ENCODE results near the gene MGAT5B. TPM values are rescaled to one million over a fixed set of nuclear protein-coding genes. Genes with fewer than 3 reads are reported as not detected.

Gene MGAT5B
- total and polyA plus RNA-seq, 2 experiments from 2014 or later: 1.6 to 10.0 TPM

- Mint-ChIP-seq H3K4me1 (peaks cover 7% of the 10 kb centered on the region), H3K27ac (no peak overlapping the region), H3K9me3 (no peaks in the 10 kb centered on the region), H3K36me3 (ENCODE audit: low read depth) (0 out of 3 replicates have a peak, but pooled peaks cover 3% of the 10 kb centered on the region), H3K4me3 (no peak overlapping the region), H3K27me3 (ENCODE audit: insufficient read depth, low read depth, poor library complexity) (peaks cover 8% of the 10 kb centered on the region)
- ATAC-seq: no peak
- no peak overlapping the region for H3K4me3 ChIP-seq
- 0 out of 2 replicates have a peak, but pooled peaks cover under 1% of the 10 kb centered on the region for H3K4me1 ChIP-seq (ENCODE audit: insufficient read depth)
- no peak for DNase-seq (ENCODE audit: low spot score)
- no peaks in the 10 kb centered on the region; the same call in 1 of the 2 replicates for H3K9me2 ChIP-seq (ENCODE audit: insufficient read depth)
- H3K4me2 ChIP-seq: no peak overlapping the region
- no peak overlapping the region for H2AFZ ChIP-seq
- H4K20me1 ChIP-seq (replicated peaks; ENCODE audit: insufficient read depth): no peaks in the 10 kb centered on the region
- H3K36me3 ChIP-seq (ENCODE audit: insufficient read depth): no peaks in the 10 kb centered on the region
- H3F3A ChIP-seq (replicated peaks; ENCODE audit: low read depth): no peaks in the 10 kb centered on the region
- no peak overlapping the region for H3K27ac ChIP-seq (ENCODE audit: low read depth)
- H3K79me2 ChIP-seq (replicated peaks; ENCODE audit: insufficient read depth): no peaks in the 10 kb centered on the region
- H3K27me3 ChIP-seq (ENCODE audit: insufficient read depth): no peaks in the 10 kb centered on the region
- no peak for TF ChIP-seq CREB1 (CRISPR knock-in tag; IDR thresholded peaks at IDR 0.05; ENCODE audit: low read depth)
These were observed 67.1 kb downstream of the MGAT5B start for GRCh38 chr17:76935331-76935730.

GRCh38 chr17:76937238-76937637, 69.0 kb downstream of the MGAT5B start:
- no peak for TF ChIP-seq NANOG (IDR thresholded peaks at IDR 0.05; ENCODE audit: borderline replicate concordance)
- no peak for TF ChIP-seq POLR2AphosphoS5 (IDR thresholded peaks at IDR 0.05; ENCODE audit: low read depth)
- Mint-ChIP-seq H3K36me3 (ENCODE audit: low read depth) (peaks cover 10% of the 10 kb centered on the region; the same call in 2 of the 3 replicates), H3K4me1 (peaks cover 11% of the 10 kb centered on the region), H3K4me3 (no peak overlapping the region), H3K27ac (no peak overlapping the region), H3K27me3 (ENCODE audit: insufficient read depth, low read depth, poor library complexity) (peaks cover 2% of the 10 kb centered on the region), H3K9me3 (no peaks in the 10 kb centered on the region)
- H3K79me2 ChIP-seq (replicated peaks; ENCODE audit: insufficient read depth): no peaks in the 10 kb centered on the region
- H3K27me3 ChIP-seq (ENCODE audit: insufficient read depth): no peaks in the 10 kb centered on the region
- H3K4me2 ChIP-seq: no peak overlapping the region
- H3K9me2 ChIP-seq (ENCODE audit: insufficient read depth): no peaks in the 10 kb centered on the region; the same call in 1 of the 2 replicates
- H4K20me1 ChIP-seq (replicated peaks; ENCODE audit: insufficient read depth): no peaks in the 10 kb centered on the region
- no peak overlapping the region for H3K27ac ChIP-seq (ENCODE audit: low read depth)
- no peak overlapping the region for H2AFZ ChIP-seq
- H3F3A ChIP-seq (replicated peaks; ENCODE audit: low read depth): no peaks in the 10 kb centered on the region
- H3K36me3 ChIP-seq (ENCODE audit: insufficient read depth): no peaks in the 10 kb centered on the region
- 0 out of 2 replicates have a peak, but pooled peaks cover 3% of the 10 kb centered on the region for H3K4me1 ChIP-seq (ENCODE audit: insufficient read depth)
- no peak overlapping the region for H3K4me3 ChIP-seq
- ATAC-seq (no peak), DNase-seq (ENCODE audit: low spot score) (no peak)

GRCh38 chr17:76938009-76938408, 69.8 kb downstream of the MGAT5B start:
- H3K27ac Mint-ChIP-seq: no peak overlapping the region
- no peak overlapping the region for H3K4me3 ChIP-seq
- no peaks in the 10 kb centered on the region for H4K20me1 ChIP-seq (replicated peaks; ENCODE audit: insufficient read depth)
- no peaks in the 10 kb centered on the region for H3F3A ChIP-seq (replicated peaks; ENCODE audit: low read depth)
- H3K36me3 ChIP-seq (ENCODE audit: insufficient read depth): no peaks in the 10 kb centered on the region
- H3K36me3 Mint-ChIP-seq (ENCODE audit: low read depth): peaks cover 10% of the 10 kb centered on the region; the same call in 2 of the 3 replicates
- H3K4me1 Mint-ChIP-seq: peaks cover 15% of the 10 kb centered on the region
- H3K4me3 Mint-ChIP-seq: no peak overlapping the region
- no peak overlapping the region for H3K27ac ChIP-seq (ENCODE audit: low read depth)
- peaks cover 2% of the 10 kb centered on the region for H3K27me3 Mint-ChIP-seq (ENCODE audit: insufficient read depth, low read depth, poor library complexity)
- H3K79me2 ChIP-seq (replicated peaks; ENCODE audit: insufficient read depth): no peaks in the 10 kb centered on the region
- no peaks in the 10 kb centered on the region for H3K9me3 Mint-ChIP-seq
- H3K4me1 ChIP-seq (ENCODE audit: insufficient read depth): peaks cover 11% of the 10 kb centered on the region
- no peak overlapping the region for H2AFZ ChIP-seq
- no peaks in the 10 kb centered on the region; the same call in 1 of the 2 replicates for H3K9me2 ChIP-seq (ENCODE audit: insufficient read depth)
- H3K4me2 ChIP-seq: no peak overlapping the region
- no peak for DNase-seq (ENCODE audit: low spot score)
- ATAC-seq: no peak
- no peaks in the 10 kb centered on the region for H3K27me3 ChIP-seq (ENCODE audit: insufficient read depth)
- TF ChIP-seq CREB1 (CRISPR knock-in tag; IDR thresholded peaks at IDR 0.05; ENCODE audit: low read depth): no peak
- no peak for TF ChIP-seq JUNB (IDR thresholded peaks at IDR 0.05; ENCODE audit: unreplicated experiment)
- TF ChIP-seq STAT1 (IDR thresholded peaks at IDR 0.05; ENCODE audit: unreplicated experiment): no peak
- no peak for TF ChIP-seq EZH2 (IDR thresholded peaks at IDR 0.05; ENCODE audit: low read depth, unreplicated experiment)
- TF ChIP-seq ETS1 (IDR thresholded peaks at IDR 0.05): no peak
- TF ChIP-seq ZNF331 (CRISPR knock-in tag; IDR thresholded peaks at IDR 0.05; ENCODE audit: low read depth): no peak
- TF ChIP-seq ZNF462 (CRISPR knock-in tag; IDR thresholded peaks at IDR 0.05): no peak
